GM23248 (cell line): ENCODE measurements around the gene ARSI. TPM values are rescaled to one million over a fixed set of nuclear protein-coding genes. Genes with fewer than 3 reads are reported as not detected.

Experiments
- DNase-seq: peaks from one replicate; pipeline ENCODE4 v3.0.0-alpha.2; 2015
- H2AFZ ChIP-seq: fragments of 200-600 bp; sonication (generic); 2 replicates; pipeline ENCODE4 v1.6.1; 2016; ENCODE audit warnings: antibody characterized with exemption
- H3F3A ChIP-seq: fragments of 200-600 bp; sonication (generic); 2 replicates; pipeline ENCODE4 v1.6.1; 2016; ENCODE audit warnings: mild to moderate bottlenecking, antibody characterized with exemption, mixed run types; ENCODE audit not compliant: insufficient read depth
- H3K27ac ChIP-seq: fragments of 200-600 bp; sonication (generic); 2 replicates; pipeline ENCODE4 v1.5.1; 2016; ENCODE audit warnings: mild to moderate bottlenecking
- H3K27me3 ChIP-seq: fragments of 200-600 bp; sonication (generic); replicated peaks from 2 replicates; pipeline ENCODE4 v1.6.1; 2016; ENCODE audit warnings: mild to moderate bottlenecking; ENCODE audit not compliant: insufficient read depth
- H3K36me3 ChIP-seq: fragments of 200-600 bp; sonication (generic); 2 replicates; pipeline ENCODE4 v1.6.1; 2016; ENCODE audit warnings: low read depth, mild to moderate bottlenecking
- H3K4me1 ChIP-seq: fragments of 200-600 bp; sonication (generic); 2 replicates; pipeline ENCODE4 v1.6.1; 2016; ENCODE audit warnings: mild to moderate bottlenecking; ENCODE audit not compliant: insufficient read depth
- H3K4me2 ChIP-seq: fragments of 200-600 bp; sonication (generic); one replicate; pipeline ENCODE4 v1.6.1; 2016; ENCODE audit warnings: mild to moderate bottlenecking; ENCODE audit not compliant: unreplicated experiment
- H3K4me3 ChIP-seq: fragments of 200-600 bp; sonication (generic); 2 replicates; pipeline ENCODE4 v1.5.1; 2016; ENCODE audit warnings: mild to moderate bottlenecking
- H3K79me2 ChIP-seq: fragments of 200-600 bp; sonication (generic); 2 replicates; pipeline ENCODE4 v1.6.1; 2016; ENCODE audit warnings: mild to moderate bottlenecking; ENCODE audit not compliant: insufficient read depth
- H3K9ac ChIP-seq: fragments of 200-600 bp; sonication (generic); 2 replicates; pipeline ENCODE4 v1.6.1; 2016; ENCODE audit warnings: mild to moderate bottlenecking
- H3K9me2 ChIP-seq: fragments of 200-600 bp; sonication (generic); 2 replicates; pipeline ENCODE4 v1.6.1; 2016; ENCODE audit warnings: mixed run types, mild to moderate bottlenecking, moderate library complexity; ENCODE audit not compliant: insufficient read depth
- H3K9me3 ChIP-seq: fragments of 200-600 bp; sonication (generic); one replicate; pipeline ENCODE4 v1.6.1; 2017; ENCODE audit warnings: low read depth
- H4K20me1 ChIP-seq: fragments of 200-600 bp; sonication (generic); 2 replicates; pipeline ENCODE4 v1.6.0; 2016; ENCODE audit not compliant: insufficient read depth
- EZH2 ChIP-seq: fragments of 200-600 bp; sonication (generic); IDR thresholded peaks from 2 replicates; pipeline ENCODE4 v1.6.1; 2018; ENCODE audit warnings: antibody characterized with exemption, mild to moderate bottlenecking; ENCODE audit not compliant: insufficient read depth, poor library complexity, severe bottlenecking
- EZH2phosphoT487 ChIP-seq: fragments of 200-600 bp; sonication (generic); IDR thresholded peaks from 2 replicates; pipeline ENCODE4 v1.6.1; 2018; ENCODE audit warnings: antibody characterized with exemption, moderate library complexity, mild to moderate bottlenecking, low read depth; ENCODE audit not compliant: insufficient read depth
- WGBS, 2 experiments: methylation state at CpG; one replicate each; pipeline ENCODE4 v1.1.6; 2015 to 2017; ENCODE audit warnings: low lambda C conversion rate in 2 of 2, low coverage in 1 of 2; ENCODE audit errors: missing lambda C conversion rate in 2 of 2; 5-methylcytosine and 5-hydroxymethylcytosine counted together
- in situ Hi-C: fragments of 300-500 bp; cut with MboI; formaldehyde crosslinking; loops from 2 replicates; pipeline ENCODE4 v1.15.0; 2020
- polyA plus RNA-seq: library from polyadenylated mRNA; unstranded; fragments of >200 nt; fragmentation: Nextera tagmentation; extraction: Ambion mirVana; gene quantifications from 2 replicates; pipeline ENCODE4 v1.2.1, GENCODE V29; 2016
- total RNA-seq: library from RNA; depleted of rRNA; stranded (reverse); fragments of >200 nt; shearing (Covaris generic); gene quantifications from 2 replicates; pipeline ENCODE4 v1.2.3, GENCODE V29; 2014

Gene ARSI
- total and polyA plus RNA-seq, 2 experiments from 2014 or later, result 1.0 to 4.3 TPM

DNA sequence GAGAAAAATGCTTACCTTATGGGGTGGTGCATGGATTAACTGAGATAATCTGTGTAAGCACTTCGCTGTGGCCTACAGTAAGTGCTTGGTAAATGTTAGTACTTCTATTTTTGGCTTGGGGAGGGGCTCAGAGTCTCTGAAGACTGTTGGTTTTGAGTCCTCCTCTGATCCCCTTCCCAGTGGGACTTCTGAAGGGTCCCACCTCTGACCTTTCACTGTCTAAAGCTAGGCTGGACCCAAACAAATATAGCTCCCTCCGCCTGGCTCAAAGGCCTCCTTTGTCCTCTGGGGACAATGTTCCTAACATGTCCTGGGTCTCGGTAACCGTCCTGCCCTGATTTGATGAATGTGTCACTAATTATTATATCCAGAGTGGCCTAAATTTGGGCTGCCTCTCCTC, 47.9 kb downstream of the ARSI start:
- TF ChIP-seq EZH2, result no peak
- no peak for TF ChIP-seq EZH2phosphoT487
- Histone ChIP-seq H2AFZ (no peak overlapping the region), H3K4me3 (no peak overlapping the region), H3F3A (no peaks in the 10 kb centered on the region), H3K9me3 (no peaks in the 10 kb centered on the region), H3K27me3 (no peaks in the 10 kb centered on the region), H3K79me2 (no peaks in the 10 kb centered on the region), H3K4me1 (no peaks in the 10 kb centered on the region), H3K4me2 (no peak overlapping the region), H3K9ac (no peak overlapping the region), H3K36me3 (no peaks in the 10 kb centered on the region), H3K9me2 (no peaks in the 10 kb centered on the region), H3K27ac (no peak overlapping the region), H4K20me1 (no peaks in the 10 kb centered on the region)
- in situ Hi-C loops, result no loop called here
- WGBS, 2 experiments, result 94 to 97% methylated on average over 4 of the region's 4 CpGs
- DNase-seq, result no peak

DNA sequence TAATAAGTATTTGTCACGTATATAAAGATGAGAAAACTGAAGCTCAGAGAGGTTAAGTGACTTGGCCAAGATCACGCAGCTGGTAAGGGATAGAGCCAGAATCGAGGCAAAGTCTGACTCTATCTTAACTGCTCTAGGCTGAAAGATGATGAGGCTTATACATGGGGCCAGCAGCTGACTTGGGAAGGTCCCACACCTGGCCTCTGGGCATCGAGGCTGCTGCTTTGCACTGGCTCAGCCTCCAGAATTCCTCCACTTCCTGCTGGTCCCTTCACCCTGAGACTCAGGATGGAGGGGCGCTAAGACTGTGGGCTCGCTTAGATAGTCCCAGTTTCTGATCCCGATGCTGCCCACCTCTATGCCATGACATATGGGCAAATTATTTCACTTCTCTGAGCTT, 48.3 kb downstream of the ARSI start:
- no peaks in the 10 kb centered on the region for H3K27me3 ChIP-seq
- H3K79me2 ChIP-seq, result no peaks in the 10 kb centered on the region
- in situ Hi-C loops, result no loop called here
- H3F3A ChIP-seq, result no peaks in the 10 kb centered on the region
- H3K4me3 ChIP-seq, result no peak overlapping the region
- H3K9me3 ChIP-seq, result no peaks in the 10 kb centered on the region
- WGBS, 2 experiments, result 85 to 87% methylated on average over 7 of the region's 7 CpGs
- H3K9me2 ChIP-seq, result no peaks in the 10 kb centered on the region
- no peaks in the 10 kb centered on the region for H3K4me1 ChIP-seq
- H3K27ac ChIP-seq, result no peak overlapping the region
- no peaks in the 10 kb centered on the region for H4K20me1 ChIP-seq
- no peak overlapping the region for H2AFZ ChIP-seq
- H3K36me3 ChIP-seq, result no peaks in the 10 kb centered on the region
- H3K4me2 ChIP-seq, result no peak overlapping the region
- no peak overlapping the region for H3K9ac ChIP-seq
- TF ChIP-seq EZH2phosphoT487 (no peak), EZH2 (no peak)
- no peak for DNase-seq

DNA sequence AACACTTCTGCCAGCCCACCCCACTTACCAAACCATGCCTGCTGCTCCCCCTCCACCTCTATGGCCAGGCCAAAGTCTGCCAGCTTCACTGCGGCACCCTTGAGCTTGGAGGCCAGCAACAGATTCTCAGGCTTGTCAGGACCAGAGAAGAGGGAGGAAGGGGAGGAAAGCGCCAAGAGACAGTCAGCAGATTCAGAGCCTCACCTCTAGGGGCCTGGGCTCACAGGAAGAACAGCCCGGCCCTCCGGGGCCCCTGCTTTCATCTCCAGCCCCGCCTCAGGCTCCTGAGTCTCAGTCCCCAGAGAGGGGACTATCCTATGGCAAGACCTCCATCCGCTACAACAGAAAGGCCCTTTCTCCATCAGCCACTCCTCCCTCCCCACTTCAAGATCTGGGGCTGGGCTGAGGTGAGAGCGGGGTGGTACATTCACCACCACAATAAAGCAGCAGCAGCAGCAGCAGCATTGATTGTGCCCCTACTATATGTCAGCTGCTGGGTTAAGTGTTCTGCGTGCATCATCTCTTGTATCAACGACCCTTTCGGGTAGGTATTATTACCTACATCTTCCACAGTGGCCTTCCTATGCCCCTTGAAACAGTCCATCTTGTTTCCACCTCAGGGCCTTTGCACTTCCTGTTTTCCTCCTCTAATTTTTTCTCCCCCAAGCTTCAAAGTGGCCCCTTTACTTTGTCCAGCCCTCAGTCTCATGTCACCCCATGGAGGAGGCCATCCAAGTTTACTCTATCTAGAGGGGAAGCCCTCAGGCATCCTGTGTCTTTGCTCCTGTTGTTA, 49.1 kb downstream of the ARSI start:
- in situ Hi-C loops, result no loop called here
- no peak for TF ChIP-seq EZH2
- no peak for TF ChIP-seq EZH2phosphoT487
- no peak overlapping the region for H3K4me3 ChIP-seq
- H3K79me2 ChIP-seq, result no peaks in the 10 kb centered on the region
- no peak for DNase-seq
- H3F3A ChIP-seq, result no peaks in the 10 kb centered on the region
- no peaks in the 10 kb centered on the region for H3K9me2 ChIP-seq
- H3K9me3 ChIP-seq, result no peaks in the 10 kb centered on the region
- H2AFZ ChIP-seq, result no peak overlapping the region
- H3K27ac ChIP-seq, result no peak overlapping the region
- H3K4me1 ChIP-seq, result no peaks in the 10 kb centered on the region
- H3K4me2 ChIP-seq, result no peak overlapping the region
- 84 to 89% methylated on average over 10 of the region's 10 CpGs for WGBS, 2 experiments
- H3K27me3 ChIP-seq, result no peaks in the 10 kb centered on the region
- H3K36me3 ChIP-seq, result no peaks in the 10 kb centered on the region
- no peak overlapping the region for H3K9ac ChIP-seq
- no peaks in the 10 kb centered on the region for H4K20me1 ChIP-seq

DNA sequence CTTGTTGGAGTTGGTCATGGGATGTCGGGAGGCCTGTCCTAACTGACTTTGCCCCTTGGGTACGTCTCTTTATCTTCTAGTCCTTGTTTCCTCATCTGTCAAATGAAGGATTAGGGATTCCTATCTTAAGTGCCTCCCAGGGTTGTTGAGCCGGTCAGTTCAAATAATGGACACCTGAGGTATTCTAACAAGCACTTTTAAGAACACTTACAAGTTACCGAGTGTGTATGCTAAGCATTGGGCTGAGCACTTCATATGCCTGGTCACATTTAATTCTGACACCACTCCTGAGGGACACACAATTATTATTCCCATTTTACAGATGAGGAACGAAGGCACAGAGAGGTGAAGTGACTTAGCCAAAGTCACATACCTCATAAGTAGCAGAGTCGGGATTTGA, 50.2 kb downstream of the ARSI start:
- WGBS, 2 experiments, result 79 to 85% methylated on average over 6 of the region's 6 CpGs
- Histone ChIP-seq H3K36me3 (no peaks in the 10 kb centered on the region), H2AFZ (no peak overlapping the region), H3K9me3 (no peaks in the 10 kb centered on the region), H3K27me3 (no peaks in the 10 kb centered on the region), H3K79me2 (no peaks in the 10 kb centered on the region), H3K27ac (no peak overlapping the region), H3K9me2 (no peaks in the 10 kb centered on the region), H3K4me3 (no peak overlapping the region), H4K20me1 (no peaks in the 10 kb centered on the region), H3F3A (no peaks in the 10 kb centered on the region), H3K9ac (no peak overlapping the region), H3K4me2 (no peak overlapping the region), H3K4me1 (no peaks in the 10 kb centered on the region)
- DNase-seq, result no peak
- TF ChIP-seq EZH2phosphoT487 (no peak), EZH2 (no peak)
- in situ Hi-C loops, result no loop called here

DNA sequence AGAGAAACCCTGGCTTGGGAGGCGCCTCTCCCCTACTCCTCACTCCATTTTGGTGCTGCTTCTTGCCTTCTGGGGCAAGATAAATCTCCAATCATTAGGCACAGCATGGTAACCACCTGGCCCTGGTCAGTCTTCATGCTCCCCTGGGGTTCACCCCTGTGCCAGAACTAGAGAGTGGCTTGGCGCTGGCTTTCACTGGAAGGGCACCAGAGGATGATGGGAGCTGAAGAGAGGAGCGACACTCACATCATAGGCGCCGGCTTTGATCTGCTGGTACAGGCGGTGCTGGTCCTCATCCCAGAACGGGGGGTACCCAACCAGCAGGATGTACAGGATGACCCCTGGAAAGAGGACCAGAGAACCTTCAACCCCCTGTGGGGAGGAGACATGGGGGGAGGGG, 51.2 kb downstream of the ARSI start:
- Histone ChIP-seq H3K36me3 (no peaks in the 10 kb centered on the region), H3K9me3 (no peaks in the 10 kb centered on the region), H3K27ac (no peak overlapping the region), H3K27me3 (no peaks in the 10 kb centered on the region), H3K9ac (no peak overlapping the region), H2AFZ (no peak overlapping the region), H4K20me1 (no peaks in the 10 kb centered on the region), H3K79me2 (no peaks in the 10 kb centered on the region), H3K9me2 (no peaks in the 10 kb centered on the region), H3K4me1 (no peaks in the 10 kb centered on the region), H3K4me2 (no peak overlapping the region), H3K4me3 (no peak overlapping the region), H3F3A (no peaks in the 10 kb centered on the region)
- DNase-seq, result no peak
- in situ Hi-C loops, result no loop called here
- no peak for TF ChIP-seq EZH2
- no peak for TF ChIP-seq EZH2phosphoT487
- WGBS, 2 experiments, result 94 to 95% methylated on average over 7 of the region's 7 CpGs
